Endothelial cell (in vitro differentiated cells): ENCODE measurements around the gene NT5DC3. TPM values are rescaled to one million over a fixed set of nuclear protein-coding genes. Genes with fewer than 3 reads are reported as not detected.

Experiments used
- DNase-seq: peaks from one replicate; pipeline ENCODE4 v3.0.0; 2021; ENCODE audit warnings: low spot score
- H3K27ac Mint-ChIP-seq: one replicate; pipeline ENCODE4 v1.8.0; 2021; ENCODE audit warnings: mixed read lengths, inconsistent platforms; ENCODE audit not compliant: unreplicated experiment
- H3K27me3 Mint-ChIP-seq: one replicate; pipeline ENCODE4 v1.8.0; 2021; ENCODE audit warnings: mild to moderate bottlenecking, moderate library complexity, mixed read lengths, inconsistent platforms; ENCODE audit not compliant: unreplicated experiment
- H3K36me3 Mint-ChIP-seq: one replicate; pipeline ENCODE4 v1.8.0; 2021; ENCODE audit warnings: mild to moderate bottlenecking, low read depth, mixed read lengths, inconsistent platforms; ENCODE audit not compliant: unreplicated experiment
- H3K4me1 Mint-ChIP-seq: one replicate; pipeline ENCODE4 v1.8.0; 2021; ENCODE audit warnings: mild to moderate bottlenecking, mixed read lengths, inconsistent platforms; ENCODE audit not compliant: unreplicated experiment
- H3K4me3 Mint-ChIP-seq: one replicate; pipeline ENCODE4 v1.8.0; 2021; ENCODE audit warnings: mild to moderate bottlenecking, mixed read lengths, inconsistent platforms; ENCODE audit not compliant: unreplicated experiment
- H3K9me3 Mint-ChIP-seq: one replicate; pipeline ENCODE4 v1.8.0; 2021; ENCODE audit warnings: mixed read lengths, inconsistent platforms; ENCODE audit not compliant: unreplicated experiment
- CTCF ChIP-seq: fragments of 200-600 bp; sonication (generic); IDR thresholded peaks from one replicate; pipeline ENCODE4 v1.5.0; 2021; ENCODE audit warnings: antibody characterized with exemption; ENCODE audit not compliant: unreplicated experiment
- total RNA-seq: library from RNA; stranded (reverse); fragmentation: NEBNext Ultra II Directional; extraction: Animal tissue kit (Norgen Biotek cat#: 25700); gene quantifications from one replicate; pipeline ENCODE4 v1.2.1, GENCODE V29; 2021; ENCODE audit not compliant: unreplicated experiment

Gene NT5DC3
- total RNA-seq, 1 donor from 2014 or later = 1.3 TPM

- Mint-ChIP-seq H3K4me1 (no peaks in the 10 kb centered on the region), H3K4me3 (no peak overlapping the region), H3K27ac (no peak overlapping the region), H3K36me3 (no peaks in the 10 kb centered on the region), H3K9me3 (no peaks in the 10 kb centered on the region), H3K27me3 (no peaks in the 10 kb centered on the region)
- no peak for TF ChIP-seq CTCF
- no peak for DNase-seq
These were observed 24.2 kb upstream of the NT5DC3 start for GRCh38 chr12:103865151-103865730.

- Mint-ChIP-seq H3K4me3 (no peak overlapping the region), H3K9me3 (no peaks in the 10 kb centered on the region), H3K36me3 (no peaks in the 10 kb centered on the region), H3K27me3 (no peaks in the 10 kb centered on the region), H3K27ac (no peak overlapping the region), H3K4me1 (no peaks in the 10 kb centered on the region)
- TF ChIP-seq CTCF = no peak
- no peak for DNase-seq
These were observed 23.7 kb upstream of the NT5DC3 start for GRCh38 chr12:103864710-103865109.

GRCh38 chr12:103858953-103859601, 18.0 kb upstream of the NT5DC3 start:
- H3K9me3 Mint-ChIP-seq = no peaks in the 10 kb centered on the region
- H3K4me1 Mint-ChIP-seq = no peaks in the 10 kb centered on the region
- no peak for TF ChIP-seq CTCF
- no peak overlapping the region for H3K27ac Mint-ChIP-seq
- H3K4me3 Mint-ChIP-seq = no peak overlapping the region
- peaks cover 2% of the 10 kb centered on the region for H3K27me3 Mint-ChIP-seq
- DNase-seq = no peak
- H3K36me3 Mint-ChIP-seq = no peaks in the 10 kb centered on the region

- Mint-ChIP-seq H3K4me3 (no peak overlapping the region), H3K4me1 (peaks cover 3% of the 10 kb centered on the region), H3K9me3 (no peaks in the 10 kb centered on the region), H3K27me3 (peaks cover 4% of the 10 kb centered on the region), H3K36me3 (no peaks in the 10 kb centered on the region), H3K27ac (no peak overlapping the region)
- no peak for TF ChIP-seq CTCF
- DNase-seq = no peak
These were observed 17.3 kb upstream of the NT5DC3 start for GRCh38 chr12:103858335-103858734.

- peaks cover 7% of the 10 kb centered on the region for H3K4me1 Mint-ChIP-seq
- no peak overlapping the region for H3K4me3 Mint-ChIP-seq
- no peak overlapping the region for H3K27ac Mint-ChIP-seq
These were observed 16.1 kb upstream of the NT5DC3 start for GRCh38 chr12:103857164-103857563.

More at GRCh38 chr12:103857164-103857563, 16.1 kb upstream of the NT5DC3 start:
- H3K9me3 Mint-ChIP-seq = no peaks in the 10 kb centered on the region
- H3K36me3 Mint-ChIP-seq = no peaks in the 10 kb centered on the region
- no peak for DNase-seq
- no peak for TF ChIP-seq CTCF
- H3K27me3 Mint-ChIP-seq = peaks cover 4% of the 10 kb centered on the region
